Esophagus squamous epithelium (tissue), 5 donors: ENCODE data around the gene NEDD4L. TPM values are rescaled to one million over a fixed set of nuclear protein-coding genes. Genes with fewer than 3 reads are reported as not detected.

Experiments
- DNase-seq: peaks from one replicate; lab custom pipeline; 2025; lab: John Stamatoyannopoulos, UW
- H3K27ac ChIP-seq, 4 donors: fragments of 200-600 bp; sonication (generic); one replicate each; pipeline ENCODE4 v1.5.1; 2016 to 2019; ENCODE audit warnings: mild to moderate bottlenecking in 1 of 4
- H3K27me3 ChIP-seq, 4 donors: fragments of 200-600 bp; sonication (generic); 1 replicate in 3 of 4; 2 replicates in 1 of 4; pipeline versions ENCODE4 v1.5.1 to v1.6.0; 2017 to 2021; ENCODE audit warnings: antibody characterized with exemption in 1 of 4
- H3K36me3 ChIP-seq, 3 donors: fragments of 200-600 bp; sonication (generic); one replicate each; pipeline ENCODE4 v1.5.1; 2016 to 2019
- H3K4me1 ChIP-seq, 3 donors: fragments of 200-600 bp; sonication (generic); one replicate each; pipeline ENCODE4 v1.5.1; 2017 to 2019
- H3K4me3 ChIP-seq, 4 donors: fragments of 200-600 bp; sonication (generic); 1 replicate in 3 of 4; 2 replicates in 1 of 4; pipeline ENCODE4 v1.5.1; 2016 to 2019; ENCODE audit warnings: mild to moderate bottlenecking in 2 of 4, moderate library complexity in 1 of 4
- H3K9me3 ChIP-seq, 3 donors: fragments of 200-600 bp; sonication (generic); one replicate each; pipeline ENCODE4 v1.5.1; 2016 to 2019
- CTCF ChIP-seq, 6 experiments: fragments of 450-650 bp in 4 of 6; fragments of 200-600 bp in 2 of 6; sonication (generic) in 2 of 6; IDR thresholded peaks; one replicate each; pipeline ENCODE4 v1.5.1; 2016 to 2019; ENCODE audit warnings: antibody characterized with exemption in 6 of 6, mild to moderate bottlenecking in 4 of 6, moderate library complexity in 4 of 6
- POLR2A ChIP-seq, 4 donors: fragments of 450-650 bp; IDR thresholded peaks; one replicate each; pipeline ENCODE4 v1.6.1; 2017; ENCODE audit warnings: antibody characterized with exemption in 4 of 4, mild to moderate bottlenecking in 4 of 4, moderate library complexity in 3 of 4
- WGBS, 2 donors: methylation state at CpG; one replicate each; pipeline ENCODE4 v1.1.5; 2018; 5-methylcytosine and 5-hydroxymethylcytosine counted together
- intact Hi-C: fragments of 100-400 bp; cut with DNase I; formaldehyde crosslinking; loops from one replicate; pipeline ENCODE4 v1.15.0; 2022
- total RNA-seq, 4 donors: library from RNA; depleted of rRNA; stranded (reverse); fragments of >200 nt; gene quantifications; one replicate each; pipeline ENCODE4 v1.1.0, GENCODE V29; 2016
- donor health status: DM: yes; HTN: yes; CAD: no.

The NEDD4L gene
- total RNA-seq, 4 donors from 2014 or later: 17.0 to 27.6 (median 21.9) TPM

GRCh38 chr18:58223717-58224424 is 179.8 kb downstream of the NEDD4L start:
- Histone ChIP-seq H3K27ac (peak overlapping the region; percentile 73 to 85 (median 82)), H3K36me3 (no peaks in the 10 kb centered on the region), H3K4me3 (peak overlapping the region in 3 of 4 donors; percentile 18 to 32 (median 25)), H3K9me3 (no peaks in the 10 kb centered on the region), H3K4me1 (peaks cover 4 to 47% (median 11%) of the 10 kb centered on the region in 3 donors), H3K27me3 (no peaks in the 10 kb centered on the region)
- no peak for DNase-seq
- intact Hi-C loops: no loop called here
- WGBS, 2 donors: 22 to 30% methylated on average over 11 of the region's 15 CpGs
- TF ChIP-seq POLR2A (IDR thresholded peaks at IDR 0.05) (no peak), CTCF (IDR thresholded peaks at IDR 0.05) (no peak)

- intact Hi-C loops: no loop called here
- no peak for TF ChIP-seq POLR2A (IDR thresholded peaks at IDR 0.05)
- TF ChIP-seq CTCF (IDR thresholded peaks at IDR 0.05): no peak
- H3K4me3 ChIP-seq: peak overlapping the region in 2 of 4 donors; percentile 25 to 32
Measured at GRCh38 chr18:58224425-58224750, 180.4 kb downstream of the NEDD4L start.

DNA sequence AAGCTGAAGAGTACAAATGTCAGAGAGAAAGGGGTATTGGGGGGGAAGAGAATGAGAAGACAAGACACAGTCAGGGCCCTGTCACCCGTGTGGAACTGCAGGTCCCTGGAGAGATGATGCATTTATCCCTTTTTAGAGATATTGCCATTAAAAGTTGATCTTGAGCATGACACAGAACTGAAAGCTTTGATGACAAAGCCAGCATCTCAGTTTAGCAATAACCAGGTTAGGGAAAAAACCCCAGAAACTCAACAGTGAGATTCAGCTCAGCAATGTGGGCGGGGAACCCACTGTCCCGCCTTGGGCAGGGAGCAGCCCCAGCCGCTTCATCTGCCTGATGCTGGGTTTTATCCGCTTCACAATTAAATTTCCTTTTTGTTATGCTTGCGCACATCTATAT is 181.1 kb downstream of the NEDD4L start:
- Histone ChIP-seq H3K4me1 (peaks cover 4 to 48% (median 11%) of the 10 kb centered on the region in 3 donors), H3K27me3 (no peaks in the 10 kb centered on the region), H3K9me3 (no peaks in the 10 kb centered on the region), H3K36me3 (no peaks in the 10 kb centered on the region), H3K4me3 (no peak overlapping the region), H3K27ac (peak overlapping the region in 2 of 4 donors; percentile 81 to 84)
- WGBS, 2 donors: 61 to 85% methylated on average over 6 of the region's 6 CpGs
- intact Hi-C loops: no loop called here
- TF ChIP-seq CTCF (IDR thresholded peaks at IDR 0.05): no peak
- DNase-seq: no peak

More at GRCh38 chr18:58224425-58224750, 180.4 kb downstream of the NEDD4L start:
- no peaks in the 10 kb centered on the region for H3K9me3 ChIP-seq
- peaks cover 4 to 48% (median 11%) of the 10 kb centered on the region in 3 donors for H3K4me1 ChIP-seq
- 24 to 49% methylated on average over 2 of the region's 2 CpGs for WGBS, 2 donors
- peak overlapping the region; percentile 73 to 85 (median 82) for H3K27ac ChIP-seq
- DNase-seq: no peak
- no peaks in the 10 kb centered on the region for H3K27me3 ChIP-seq
- H3K36me3 ChIP-seq: no peaks in the 10 kb centered on the region

GRCh38 chr18:58226429-58226828 is 182.4 kb downstream of the NEDD4L start:
- Histone ChIP-seq H3K27me3 (no peaks in the 10 kb centered on the region), H3K4me1 (peaks cover 4 to 56% (median 15%) of the 10 kb centered on the region in 3 donors), H3K9me3 (no peaks in the 10 kb centered on the region), H3K27ac (no peak overlapping the region), H3K36me3 (no peaks in the 10 kb centered on the region), H3K4me3 (no peak overlapping the region)
- TF ChIP-seq POLR2A (IDR thresholded peaks at IDR 0.05) (no peak), CTCF (IDR thresholded peaks at IDR 0.05) (no peak)
- 73 to 92% methylated on average over 3 of the region's 3 CpGs for WGBS, 2 donors
- intact Hi-C loops: no loop called here
- no peak for DNase-seq

DNA sequence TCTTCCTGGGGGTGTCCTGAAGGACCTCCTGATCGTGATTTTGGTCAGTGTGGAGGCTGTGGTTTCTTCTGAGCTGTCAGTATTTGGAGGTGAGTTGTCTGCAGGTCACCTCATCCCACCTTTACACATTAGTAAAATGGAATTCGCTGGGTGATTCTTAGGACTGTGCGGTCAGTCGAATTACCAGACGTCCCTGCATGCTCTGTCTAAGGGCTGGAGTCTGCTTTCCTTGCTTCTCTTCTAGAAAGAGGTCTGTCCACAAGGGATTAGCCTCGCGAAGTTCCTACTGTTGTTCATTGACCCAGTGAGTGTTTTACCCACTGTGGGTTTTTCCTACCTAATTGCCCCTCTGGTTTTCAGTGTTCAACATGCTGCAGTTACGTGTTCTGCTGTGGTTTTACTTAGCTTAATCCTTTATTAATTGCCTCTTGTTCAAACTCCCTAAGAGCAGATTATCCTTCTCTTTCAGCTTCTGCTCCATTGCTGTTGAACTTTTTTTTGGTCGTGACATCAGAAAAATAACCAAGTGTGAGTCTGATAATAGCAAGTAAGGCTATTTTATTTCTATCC is 183.4 kb downstream of the NEDD4L start:
- peaks cover 4 to 54% (median 15%) of the 10 kb centered on the region in 3 donors for H3K4me1 ChIP-seq
- H3K27ac ChIP-seq: no peak overlapping the region
- TF ChIP-seq POLR2A (IDR thresholded peaks at IDR 0.05) (no peak), CTCF (IDR thresholded peaks at IDR 0.05) (no peak)
- H3K27me3 ChIP-seq: no peaks in the 10 kb centered on the region
- H3K36me3 ChIP-seq: no peaks in the 10 kb centered on the region
- 86 to 91% methylated on average over 8 to 9 of the region's 9 CpGs for WGBS, 2 donors
- H3K9me3 ChIP-seq: no peaks in the 10 kb centered on the region
- DNase-seq: no peak
- no peak overlapping the region for H3K4me3 ChIP-seq
- intact Hi-C loops: no loop called here
